GM23338 (cell line): Measurements from ENCODE around the gene RUNX1. TPM values are rescaled to one million over a fixed set of nuclear protein-coding genes. Genes with fewer than 3 reads are reported as not detected.

Experiments used
- ATAC-seq: fragments of 200-7000 bp; cut with Tn5 transposase; 3 replicates; pipeline ENCODE4 v1.9.1; 2020
- DNase-seq: peaks from one replicate; pipeline ENCODE4 v3.0.0-alpha.2; 2015; ENCODE audit warnings: low spot score
- H2AFZ ChIP-seq: fragments of 200-600 bp; sonication (generic); 2 replicates; pipeline ENCODE4 v1.8.0; 2016; ENCODE audit warnings: antibody characterized with exemption, mild to moderate bottlenecking, moderate library complexity
- H3F3A ChIP-seq: fragments of 200-600 bp; sonication (generic); replicated peaks from 2 replicates; pipeline ENCODE4 v1.8.0; 2017; ENCODE audit warnings: antibody characterized with exemption, mixed run types, low read depth
- H3K27ac ChIP-seq: fragments of 200-600 bp; sonication (generic); 2 replicates; pipeline ENCODE4 v1.6.1; 2016; ENCODE audit warnings: low read depth
- H3K27me3 ChIP-seq: fragments of 200-600 bp; sonication (generic); 2 replicates; pipeline ENCODE4 v1.8.0; 2016; ENCODE audit warnings: mild to moderate bottlenecking, mixed run types, moderate library complexity; ENCODE audit not compliant: insufficient read depth
- H3K36me3 ChIP-seq: fragments of 200-600 bp; sonication (generic); 2 replicates; pipeline ENCODE4 v1.8.0; 2016; ENCODE audit warnings: mild to moderate bottlenecking; ENCODE audit not compliant: insufficient read depth
- H3K4me1 ChIP-seq: fragments of 200-600 bp; sonication (generic); 2 replicates; pipeline ENCODE4 v1.8.0; 2016; ENCODE audit warnings: mild to moderate bottlenecking, moderate library complexity; ENCODE audit not compliant: insufficient read depth
- H3K4me2 ChIP-seq: fragments of 200-600 bp; sonication (generic); 2 replicates; pipeline ENCODE4 v1.7.1; 2017; ENCODE audit warnings: mixed run types
- H3K4me3 ChIP-seq: fragments of 200-600 bp; sonication (generic); 2 replicates; pipeline ENCODE4 v1.6.1; 2016; ENCODE audit warnings: mixed run types
- H3K79me2 ChIP-seq: fragments of 200-600 bp; sonication (generic); replicated peaks from 2 replicates; pipeline ENCODE4 v1.8.0; 2017; ENCODE audit warnings: mild to moderate bottlenecking; ENCODE audit not compliant: insufficient read depth
- H3K9me2 ChIP-seq: fragments of 200-600 bp; sonication (generic); 2 replicates; pipeline ENCODE4 v1.8.0; 2017; ENCODE audit not compliant: insufficient read depth
- H4K20me1 ChIP-seq: fragments of 200-600 bp; sonication (generic); replicated peaks from 2 replicates; pipeline ENCODE4 v1.8.0; 2017; ENCODE audit warnings: mild to moderate bottlenecking; ENCODE audit not compliant: insufficient read depth
- H3K27ac Mint-ChIP-seq: 2 replicates; pipeline ENCODE4 v1.8.0; 2020; ENCODE audit warnings: inconsistent platforms, mild to moderate bottlenecking, moderate library complexity, mixed read lengths
- H3K27me3 Mint-ChIP-seq: 3 replicates; pipeline ENCODE4 v1.8.0; 2022; ENCODE audit warnings: low read depth, mild to moderate bottlenecking, moderate library complexity, mixed read lengths, inconsistent platforms; ENCODE audit not compliant: insufficient read depth, poor library complexity
- H3K36me3 Mint-ChIP-seq: 3 replicates; pipeline ENCODE4 v1.8.0; 2021; ENCODE audit warnings: low read depth, mild to moderate bottlenecking, inconsistent platforms, moderate library complexity, mixed read lengths
- H3K4me1 Mint-ChIP-seq: 3 replicates; pipeline ENCODE4 v1.8.0; 2020; ENCODE audit warnings: mild to moderate bottlenecking, inconsistent platforms, mixed read lengths
- H3K4me3 Mint-ChIP-seq: 3 replicates; pipeline ENCODE4 v1.8.0; 2021; ENCODE audit warnings: moderate library complexity, mild to moderate bottlenecking, inconsistent platforms, mixed read lengths
- H3K9me3 Mint-ChIP-seq: 3 replicates; pipeline ENCODE4 v1.8.0; 2020; ENCODE audit warnings: moderate library complexity, mild to moderate bottlenecking, inconsistent platforms, mixed read lengths
- CREB1 ChIP-seq: fragments of 250-450 bp; sonication (Bioruptor Pico); IDR thresholded peaks from 2 replicates; pipeline ENCODE4 v1.5.0; 2020; ENCODE audit warnings: low read depth, mild to moderate bottlenecking, moderate library complexity
- CTCF ChIP-seq, 2 experiments: fragments of 200-600 bp in 1 of 2; sonication (generic) in 1 of 2; conservative IDR thresholded peaks; 2 replicates each; pipeline versions ENCODE4 v1.5.1 to v1.6.1; 2016 to 2017; ENCODE audit warnings: antibody characterized with exemption in 2 of 2, low read depth in 2 of 2, mild to moderate bottlenecking in 2 of 2, moderate library complexity in 1 of 2
- ETS1 ChIP-seq: IDR thresholded peaks from 2 replicates; pipeline ENCODE4 v1.6.1; 2016; ENCODE audit warnings: antibody characterized with exemption
- EZH2 ChIP-seq: fragments of 200-600 bp; sonication (generic); IDR thresholded peaks from one replicate; pipeline ENCODE4 v1.8.0; 2017; ENCODE audit warnings: antibody characterized with exemption, mild to moderate bottlenecking, low read depth; ENCODE audit not compliant: unreplicated experiment
- EZH2phosphoT487 ChIP-seq: fragments of 200-600 bp; sonication (generic); IDR thresholded peaks from one replicate; pipeline ENCODE4 v1.8.1; 2018; ENCODE audit warnings: antibody characterized with exemption; ENCODE audit not compliant: unreplicated experiment
- JUNB ChIP-seq: IDR thresholded peaks from one replicate; pipeline ENCODE4 v1.6.1; 2016; ENCODE audit warnings: antibody characterized with exemption; ENCODE audit not compliant: unreplicated experiment
- NANOG ChIP-seq: IDR thresholded peaks from 2 replicates; pipeline ENCODE4 v1.6.1; 2016; ENCODE audit warnings: antibody characterized with exemption, borderline replicate concordance
- POLR2AphosphoS5 ChIP-seq: IDR thresholded peaks from 2 replicates; pipeline ENCODE4 v1.6.1; 2016; ENCODE audit warnings: antibody characterized with exemption, low read depth
- REST ChIP-seq: IDR thresholded peaks from one replicate; pipeline ENCODE4 v1.6.1; 2018; ENCODE audit warnings: antibody characterized with exemption; ENCODE audit not compliant: unreplicated experiment
- STAT1 ChIP-seq: IDR thresholded peaks from one replicate; pipeline ENCODE4 v1.6.1; 2016; ENCODE audit warnings: antibody characterized with exemption; ENCODE audit not compliant: unreplicated experiment
- ZNF114 ChIP-seq: fragments of 250-450 bp; sonication (Bioruptor Pico); IDR thresholded peaks from 2 replicates; pipeline ENCODE4 v1.5.0; 2020; ENCODE audit warnings: mild to moderate bottlenecking, moderate library complexity
- ZNF331 ChIP-seq: fragments of 250-450 bp; sonication (Bioruptor Pico); IDR thresholded peaks from 2 replicates; pipeline ENCODE4 v1.5.0; 2020; ENCODE audit warnings: low read depth, mild to moderate bottlenecking, moderate library complexity
- ZNF462 ChIP-seq: fragments of 250-450 bp; sonication (Bioruptor Pico); IDR thresholded peaks from 2 replicates; pipeline ENCODE4 v1.5.0; 2020; ENCODE audit warnings: mild to moderate bottlenecking, moderate library complexity
- polyA plus RNA-seq: library from polyadenylated mRNA; unstranded; fragments of >200 nt; fragmentation: Nextera tagmentation; extraction: Ambion mirVana; gene quantifications from 2 replicates; pipeline ENCODE4 v1.2.1, GENCODE V29; 2016
- total RNA-seq: library from RNA; depleted of rRNA; stranded (reverse); fragments of >200 nt; shearing (Covaris generic); gene quantifications from 2 replicates; pipeline ENCODE4 v1.2.3, GENCODE V29; 2014

The RUNX1 gene
- total and polyA plus RNA-seq, 2 experiments from 2014 or later: 0.29 to 1.1 TPM

GRCh38 chr21:35016071-35016470 lies 33.0 kb downstream of the RUNX1 start:
- no peak overlapping the region for H3K4me3 Mint-ChIP-seq
- Histone ChIP-seq H3K79me2 (no peaks in the 10 kb centered on the region), H2AFZ (no peak overlapping the region), H3K27me3 (no peaks in the 10 kb centered on the region), H3K4me2 (no peak overlapping the region), H3K4me1 (no peaks in the 10 kb centered on the region), H3K27ac (no peak overlapping the region), H3K36me3 (no peaks in the 10 kb centered on the region), H3F3A (no peaks in the 10 kb centered on the region), H3K9me2 (no peaks in the 10 kb centered on the region; the same call in 1 of the 2 replicates), H4K20me1 (no peaks in the 10 kb centered on the region), H3K4me3 (no peak overlapping the region)
- no peaks in the 10 kb centered on the region for H3K9me3 Mint-ChIP-seq
- peaks cover 7% of the 10 kb centered on the region; the same call in 1 of the 3 replicates for H3K4me1 Mint-ChIP-seq
- DNase-seq (no peak), ATAC-seq (no peak)
- H3K27me3 Mint-ChIP-seq: peaks cover 3% of the 10 kb centered on the region
- H3K36me3 Mint-ChIP-seq: no peaks in the 10 kb centered on the region
- TF ChIP-seq NANOG (no peak), STAT1 (no peak), POLR2AphosphoS5 (no peak), ZNF331 (CRISPR knock-in tag) (no peak), ZNF114 (CRISPR knock-in tag) (no peak), EZH2 (no peak), CTCF (conservative IDR thresholded peaks at IDR 0.05; ENCODE audit: low read depth in 2 of 2) (no peak), ZNF462 (no peak), JUNB (no peak), CREB1 (no peak), ETS1 (no peak), EZH2phosphoT487 (no peak), REST (no peak)
- H3K27ac Mint-ChIP-seq: no peak overlapping the region
